Mononuclear cell (primary cell): ENCODE results near the gene CPOX. TPM values are rescaled to one million over a fixed set of nuclear protein-coding genes. Genes with fewer than 3 reads are reported as not detected.
"Not testable (repeated sequence)": the region's sequence is repeated elsewhere in the genome, so short reads cannot be mapped to it uniquely, and the experiment has no call there.

Source experiments
- H3K27me3 ChIP-seq: 2 replicates; pipeline ENCODE4 v1.6.0; 2011; ENCODE audit warnings: low read length, control low read depth; ENCODE audit not compliant: insufficient read depth
- H3K4me1 ChIP-seq: 2 replicates; pipeline ENCODE4 v1.5.1; 2011; ENCODE audit warnings: mild to moderate bottlenecking, low read length, control low read depth; ENCODE audit not compliant: insufficient read depth
- H3K4me3 ChIP-seq: 2 replicates; pipeline ENCODE4 v1.5.1; 2011; ENCODE audit warnings: mild to moderate bottlenecking, low read length, moderate library complexity
- H3K9me3 ChIP-seq: 2 replicates; pipeline ENCODE4 v1.5.1; 2011; ENCODE audit warnings: low read depth, mild to moderate bottlenecking, control low read depth, low read length
- total RNA-seq: library from RNA; depleted of rRNA; stranded (reverse); fragments of >200 nt; gene quantifications from one replicate; pipeline ENCODE4 v1.2.3, GENCODE V29; 2012

CPOX gene
- 7.0 TPM for total RNA-seq

GRCh38 chr3:98593046-98593936, at the start of gene CPOX:
TSS of gene CPOX (minus strand) at chr3:98593611. CDS start at chr3:98593504, 107 bp downstream.
- peak within 1 kb of the TSS; percentile 69 for H3K4me3 ChIP-seq
- H3K9me3 ChIP-seq: no peaks in the 10 kb centered on the region
- peaks cover 27% of the 10 kb centered on the region for H3K4me1 ChIP-seq
- no peaks in the 10 kb centered on the region for H3K27me3 ChIP-seq

DNA sequence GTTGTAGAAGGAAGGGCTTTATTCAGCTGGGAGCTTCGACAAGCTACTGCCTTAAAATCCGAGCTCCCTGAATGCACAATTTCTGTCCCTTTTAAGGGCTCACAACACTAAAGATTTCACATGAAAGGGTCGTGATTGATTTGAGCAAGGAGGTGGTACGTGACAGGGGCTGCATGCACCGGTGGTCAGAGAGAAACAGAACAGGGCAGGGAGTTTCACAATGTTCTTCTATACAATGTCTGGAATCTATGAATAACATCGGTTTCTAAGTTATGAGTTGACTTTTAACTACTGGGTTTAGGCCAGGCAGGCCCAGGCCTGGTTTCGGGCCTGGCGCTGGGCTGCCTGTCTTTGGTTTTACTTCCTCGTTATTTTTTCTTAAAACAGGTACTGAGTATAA, 49.4 kb upstream of the CPOX start:
- not testable (repeated sequence) for H3K27me3 ChIP-seq, H3K4me3 ChIP-seq

GRCh38 chr3:98641756-98642155, 48.3 kb upstream of the CPOX start:
- H3K4me3 ChIP-seq, H3K27me3 ChIP-seq, H3K4me1 ChIP-seq, H3K9me3 ChIP-seq: not testable (repeated sequence)

More for the DNA sequence above, 49.4 kb upstream of the CPOX start:
- not testable (repeated sequence) for H3K4me1 ChIP-seq, H3K9me3 ChIP-seq

DNA sequence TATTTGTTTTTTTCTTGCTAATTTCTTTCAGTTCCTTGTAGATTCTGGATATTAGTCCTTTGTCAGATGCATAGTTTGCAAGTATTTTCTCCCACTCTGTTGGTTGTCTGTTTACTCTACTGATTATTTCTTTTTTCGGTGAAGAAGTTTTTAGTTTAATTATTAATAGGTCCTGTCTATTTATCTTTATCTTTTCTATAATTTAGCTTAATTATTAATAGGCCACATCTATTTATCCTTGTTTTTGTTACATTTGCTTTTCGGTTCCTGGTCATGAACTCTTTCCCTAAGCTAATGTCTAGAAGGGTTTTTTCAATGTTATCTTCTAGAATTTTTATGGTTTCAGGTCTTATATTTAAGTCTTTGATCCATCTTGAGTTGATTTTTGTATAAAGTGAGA, 45.1 kb upstream of the CPOX start:
- H3K9me3 ChIP-seq, H3K4me1 ChIP-seq, H3K27me3 ChIP-seq, H3K4me3 ChIP-seq: not testable (repeated sequence)

DNA sequence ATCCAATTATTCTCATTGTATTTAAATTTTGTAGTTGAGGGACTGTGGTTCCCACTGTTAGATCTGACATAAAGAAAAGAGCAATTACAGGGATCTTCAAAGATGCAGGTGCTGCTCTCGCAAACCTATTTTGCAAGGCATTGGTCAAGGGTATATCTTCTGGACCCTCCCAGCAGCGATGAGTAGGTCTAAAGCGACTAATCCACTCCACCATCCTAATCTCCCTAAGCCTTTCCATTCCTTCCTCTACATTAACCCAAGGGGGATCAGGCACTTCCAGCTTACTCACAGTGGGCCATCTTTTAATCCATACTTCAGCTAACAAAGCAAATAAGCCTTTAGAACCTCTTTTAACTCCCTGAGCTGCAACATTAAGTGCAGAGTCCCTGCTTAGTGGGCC, 37.0 kb upstream of the CPOX start:
- no peaks in the 10 kb centered on the region for H3K4me1 ChIP-seq
- no peak overlapping the region for H3K4me3 ChIP-seq
- no peaks in the 10 kb centered on the region for H3K27me3 ChIP-seq
- H3K9me3 ChIP-seq: no peaks in the 10 kb centered on the region

GRCh38 chr3:98628317-98628716, 34.9 kb upstream of the CPOX start:
- no peaks in the 10 kb centered on the region for H3K27me3 ChIP-seq

DNA sequence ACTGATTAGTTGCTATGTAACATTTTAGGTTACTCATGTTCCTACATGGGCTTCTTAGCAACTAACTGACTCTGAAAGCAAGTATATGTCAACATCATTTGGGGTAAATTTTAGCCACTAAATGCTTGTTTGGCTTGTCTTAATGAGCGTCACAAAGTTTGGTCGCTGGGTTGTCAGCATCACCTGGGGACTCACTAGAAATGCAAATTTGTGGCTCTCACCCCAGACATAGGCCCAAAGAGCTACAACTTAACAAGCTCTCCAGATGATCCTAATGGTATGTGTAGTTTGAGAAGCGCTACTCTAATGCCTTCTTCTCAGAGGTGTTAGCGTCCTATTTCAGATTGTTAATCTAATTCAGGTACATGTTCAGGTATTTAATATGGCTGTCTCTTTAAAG, 32.7 kb upstream of the CPOX start:
- no peaks in the 10 kb centered on the region for H3K27me3 ChIP-seq
- H3K9me3 ChIP-seq: no peaks in the 10 kb centered on the region
- H3K4me1 ChIP-seq: no peaks in the 10 kb centered on the region
- H3K4me3 ChIP-seq: no peak overlapping the region

More at GRCh38 chr3:98628317-98628716, 34.9 kb upstream of the CPOX start:
- Histone ChIP-seq H3K9me3 (no peaks in the 10 kb centered on the region), H3K4me1 (no peaks in the 10 kb centered on the region), H3K4me3 (no peak overlapping the region)

- H3K9me3 ChIP-seq: no peaks in the 10 kb centered on the region
- H3K4me3 ChIP-seq: no peak overlapping the region
- H3K27me3 ChIP-seq: no peaks in the 10 kb centered on the region
- no peaks in the 10 kb centered on the region for H3K4me1 ChIP-seq
Observed at GRCh38 chr3:98623572-98624280, 30.3 kb upstream of the CPOX start.

DNA sequence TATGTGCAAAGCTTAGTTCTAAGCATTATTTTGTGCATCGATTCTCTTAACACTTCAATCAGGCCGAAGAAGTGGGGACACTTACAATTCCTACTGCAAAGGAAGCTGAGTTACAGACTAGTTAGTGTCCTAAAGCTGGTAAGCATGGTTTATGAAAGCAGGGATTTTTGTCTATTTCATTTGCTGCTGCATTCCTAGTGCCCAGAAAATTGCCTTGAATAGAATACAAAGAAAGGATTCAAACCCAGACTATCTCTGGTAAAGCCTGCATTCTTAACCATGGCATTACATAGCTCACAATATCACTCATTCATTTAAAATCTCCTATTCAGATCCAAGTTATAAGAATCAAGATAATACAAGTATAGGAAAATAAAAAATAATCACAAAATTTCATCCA, 24.4 kb upstream of the CPOX start:
- Histone ChIP-seq H3K9me3 (no peaks in the 10 kb centered on the region), H3K27me3 (no peaks in the 10 kb centered on the region), H3K4me3 (no peak overlapping the region), H3K4me1 (peaks cover 8% of the 10 kb centered on the region)

GRCh38 chr3:98613616-98614015, 20.2 kb upstream of the CPOX start:
- no peak overlapping the region for H3K4me3 ChIP-seq
- H3K27me3 ChIP-seq: no peaks in the 10 kb centered on the region
- peaks cover 9% of the 10 kb centered on the region for H3K4me1 ChIP-seq
- no peaks in the 10 kb centered on the region for H3K9me3 ChIP-seq

GRCh38 chr3:98612996-98613517, 19.6 kb upstream of the CPOX start:
- H3K27me3 ChIP-seq: no peaks in the 10 kb centered on the region
- no peak overlapping the region for H3K4me3 ChIP-seq
- H3K4me1 ChIP-seq: peaks cover 9% of the 10 kb centered on the region
- H3K9me3 ChIP-seq: no peaks in the 10 kb centered on the region

DNA sequence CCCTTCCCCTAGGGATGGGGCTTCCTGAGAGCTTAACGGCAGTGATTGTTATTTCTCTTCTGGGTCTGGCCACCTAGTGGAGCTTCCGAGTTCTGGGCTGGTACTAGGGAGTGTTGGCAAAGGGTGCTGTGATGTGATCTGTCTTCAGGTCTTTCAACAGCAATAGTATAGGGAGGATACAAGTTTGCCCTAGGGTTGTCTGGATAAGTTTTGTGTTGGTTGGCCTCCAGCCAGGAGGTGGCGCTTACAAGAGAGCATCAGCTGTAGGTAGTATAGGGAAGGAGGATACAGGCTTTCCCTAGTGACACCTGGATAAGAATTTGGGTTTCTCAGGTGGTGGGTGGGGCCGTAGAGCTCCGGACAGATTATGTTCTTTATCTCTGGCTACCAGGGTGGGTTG, 19.2 kb upstream of the CPOX start:
- H3K27me3 ChIP-seq: no peaks in the 10 kb centered on the region
- H3K9me3 ChIP-seq: no peaks in the 10 kb centered on the region
- peaks cover 9% of the 10 kb centered on the region for H3K4me1 ChIP-seq
- H3K4me3 ChIP-seq: no peak overlapping the region

DNA sequence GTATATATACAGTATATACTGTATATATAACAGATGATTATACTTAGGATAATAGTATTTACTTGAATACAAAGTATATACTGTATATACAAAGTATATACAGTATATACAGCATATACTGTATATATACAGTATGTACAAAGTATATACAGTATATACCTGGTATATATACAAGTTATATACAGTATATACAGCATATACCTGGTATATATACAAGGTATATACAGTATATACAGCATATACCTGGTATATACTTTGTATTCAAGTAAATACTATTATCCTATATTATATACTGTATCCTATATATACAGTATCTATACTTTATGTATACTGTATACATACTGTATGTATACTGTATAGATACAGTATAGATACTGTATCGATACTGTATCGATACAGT, 14.6 kb upstream of the CPOX start:
- peaks cover 3% of the 10 kb centered on the region for H3K4me1 ChIP-seq
- H3K4me3 ChIP-seq: no peak overlapping the region
- no peaks in the 10 kb centered on the region for H3K9me3 ChIP-seq
- no peaks in the 10 kb centered on the region for H3K27me3 ChIP-seq

DNA sequence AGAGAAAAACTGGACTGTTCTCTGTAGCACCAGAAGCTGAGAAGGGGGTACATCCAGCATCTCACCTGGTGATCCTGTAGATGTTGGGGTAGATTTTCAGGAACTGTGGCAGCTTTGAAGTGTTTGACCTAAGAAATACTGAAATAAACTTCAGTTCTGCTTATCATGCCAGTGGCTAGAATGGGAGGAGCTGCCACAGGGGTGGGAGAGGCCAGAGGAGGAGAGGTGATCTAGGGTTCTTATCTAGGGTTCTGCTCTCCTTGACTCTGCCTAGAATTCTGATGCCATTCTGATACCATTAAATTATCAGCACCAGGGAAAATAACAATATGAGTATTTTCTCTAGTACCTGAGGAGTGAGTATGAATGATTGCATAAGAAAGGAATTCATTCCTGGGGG, 10.2 kb upstream of the CPOX start:
- H3K27me3 ChIP-seq: no peaks in the 10 kb centered on the region
- H3K4me3 ChIP-seq: no peak overlapping the region
- H3K4me1 ChIP-seq: peaks cover 10% of the 10 kb centered on the region
- no peaks in the 10 kb centered on the region for H3K9me3 ChIP-seq

DNA sequence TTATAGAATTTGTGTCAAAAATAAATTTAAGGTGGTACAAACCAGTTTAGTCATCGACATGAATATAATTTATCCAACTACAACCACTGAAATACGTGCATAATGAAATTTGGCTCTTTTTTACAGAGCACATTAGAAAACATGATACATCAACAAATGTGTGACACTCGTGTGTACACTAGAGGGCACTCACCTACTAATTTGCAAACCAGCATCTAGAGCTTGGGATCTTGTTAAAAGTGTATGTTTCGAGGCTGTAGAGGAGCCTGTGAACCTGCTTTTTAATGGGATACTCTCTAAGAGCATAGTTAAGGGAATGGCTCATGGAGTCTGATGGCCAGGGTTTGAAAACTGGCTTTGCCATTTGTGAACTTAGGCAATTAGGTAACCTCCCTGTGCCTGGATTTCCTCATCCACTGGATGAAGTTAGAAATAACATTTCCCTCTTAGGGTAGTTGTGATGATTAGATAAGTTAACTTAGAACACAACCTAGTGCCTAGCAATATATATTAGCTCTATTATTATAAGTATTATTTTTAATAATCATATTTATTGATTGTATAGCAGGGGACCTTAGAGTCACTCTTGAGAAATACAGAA, 8.8 kb upstream of the CPOX start:
- peaks cover 15% of the 10 kb centered on the region for H3K4me1 ChIP-seq
- H3K4me3 ChIP-seq: no peak overlapping the region
- no peaks in the 10 kb centered on the region for H3K27me3 ChIP-seq
- H3K9me3 ChIP-seq: no peaks in the 10 kb centered on the region
